Measurements from ENCODE around the gene ANKS3. TPM values are rescaled to one million over a fixed set of nuclear protein-coding genes. Genes with fewer than 3 reads are reported as not detected.

ANKS3 gene
- total and polyA plus RNA-seq, 8 donors = 11.6 to 183 (median 25.9) TPM

DNA sequence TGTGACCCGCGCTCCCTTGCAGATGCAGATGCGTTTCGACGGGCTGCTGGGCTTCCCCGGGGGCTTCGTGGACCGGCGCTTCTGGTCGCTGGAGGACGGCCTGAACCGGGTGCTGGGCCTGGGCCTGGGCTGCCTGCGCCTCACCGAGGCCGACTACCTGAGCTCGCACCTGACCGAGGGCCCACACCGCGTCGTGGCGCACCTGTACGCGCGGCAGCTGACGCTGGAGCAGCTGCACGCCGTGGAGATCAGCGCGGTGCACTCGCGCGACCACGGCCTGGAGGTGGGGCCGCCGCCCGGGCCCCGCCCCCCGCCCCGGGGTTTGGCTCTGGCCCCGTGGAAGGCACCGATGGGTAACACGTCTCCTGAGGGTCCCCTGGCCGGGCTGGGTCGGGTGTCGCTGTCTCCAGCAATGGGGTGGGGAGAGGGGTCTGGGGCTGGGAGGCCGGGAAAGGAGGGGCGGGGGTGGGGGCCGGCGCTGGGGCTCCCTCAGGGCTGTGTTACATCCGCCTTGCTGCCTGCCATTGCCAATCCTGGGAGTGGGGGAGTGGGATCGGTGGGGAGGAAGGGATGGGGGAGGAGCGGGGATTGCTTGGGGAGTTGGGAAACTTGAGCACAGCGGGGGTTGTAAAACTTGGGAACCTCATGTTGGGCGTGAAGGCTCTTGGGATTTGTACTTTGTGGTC lies 40.0 kb downstream of the ANKS3 start:
- peak; percentile 57 to 79 for DNase-seq
- intact Hi-C loops (cut with DNase I; ENCODE audit: low total_unique reads) = no loop called here
- peak overlapping the region; percentile 86 to 99 (median 96) for H3K4me3 ChIP-seq
- H3K27ac ChIP-seq = peak overlapping the region; percentile 85 to 95 (median 93)
- H3K4me1 ChIP-seq = peaks cover 25 to 56% (median 45%) of the 10 kb centered on the region in 4 donors
- peaks cover 39 to 67% (median 60%) of the 10 kb centered on the region in 4 donors for H3K36me3 ChIP-seq
- H3K27me3 ChIP-seq = no peaks in the 10 kb centered on the region
- no peaks in the 10 kb centered on the region for H3K9me3 ChIP-seq
- WGBS, 5 donors = 1 to 7% (median 1%) methylated on average over 8 to 54 of the region's 54 CpGs
- TF ChIP-seq, protein P1, sequence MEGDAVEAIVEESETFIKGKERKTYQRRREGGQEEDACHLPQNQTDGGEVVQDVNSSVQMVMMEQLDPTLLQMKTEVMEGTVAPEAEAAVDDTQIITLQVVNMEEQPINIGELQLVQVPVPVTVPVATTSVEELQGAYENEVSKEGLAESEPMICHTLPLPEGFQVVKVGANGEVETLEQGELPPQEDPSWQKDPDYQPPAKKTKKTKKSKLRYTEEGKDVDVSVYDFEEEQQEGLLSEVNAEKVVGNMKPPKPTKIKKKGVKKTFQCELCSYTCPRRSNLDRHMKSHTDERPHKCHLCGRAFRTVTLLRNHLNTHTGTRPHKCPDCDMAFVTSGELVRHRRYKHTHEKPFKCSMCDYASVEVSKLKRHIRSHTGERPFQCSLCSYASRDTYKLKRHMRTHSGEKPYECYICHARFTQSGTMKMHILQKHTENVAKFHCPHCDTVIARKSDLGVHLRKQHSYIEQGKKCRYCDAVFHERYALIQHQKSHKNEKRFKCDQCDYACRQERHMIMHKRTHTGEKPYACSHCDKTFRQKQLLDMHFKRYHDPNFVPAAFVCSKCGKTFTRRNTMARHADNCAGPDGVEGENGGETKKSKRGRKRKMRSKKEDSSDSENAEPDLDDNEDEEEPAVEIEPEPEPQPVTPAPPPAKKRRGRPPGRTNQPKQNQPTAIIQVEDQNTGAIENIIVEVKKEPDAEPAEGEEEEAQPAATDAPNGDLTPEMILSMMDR (IDR thresholded peaks at IDR 0.05) = no peak
- TF ChIP-seq POLR2A (IDR thresholded peaks at IDR 0.05) (no peak), POLR2AphosphoS5 (IDR thresholded peaks at IDR 0.05) (no peak), EP300 (IDR thresholded peaks at IDR 0.05) (no peak)

DNA sequence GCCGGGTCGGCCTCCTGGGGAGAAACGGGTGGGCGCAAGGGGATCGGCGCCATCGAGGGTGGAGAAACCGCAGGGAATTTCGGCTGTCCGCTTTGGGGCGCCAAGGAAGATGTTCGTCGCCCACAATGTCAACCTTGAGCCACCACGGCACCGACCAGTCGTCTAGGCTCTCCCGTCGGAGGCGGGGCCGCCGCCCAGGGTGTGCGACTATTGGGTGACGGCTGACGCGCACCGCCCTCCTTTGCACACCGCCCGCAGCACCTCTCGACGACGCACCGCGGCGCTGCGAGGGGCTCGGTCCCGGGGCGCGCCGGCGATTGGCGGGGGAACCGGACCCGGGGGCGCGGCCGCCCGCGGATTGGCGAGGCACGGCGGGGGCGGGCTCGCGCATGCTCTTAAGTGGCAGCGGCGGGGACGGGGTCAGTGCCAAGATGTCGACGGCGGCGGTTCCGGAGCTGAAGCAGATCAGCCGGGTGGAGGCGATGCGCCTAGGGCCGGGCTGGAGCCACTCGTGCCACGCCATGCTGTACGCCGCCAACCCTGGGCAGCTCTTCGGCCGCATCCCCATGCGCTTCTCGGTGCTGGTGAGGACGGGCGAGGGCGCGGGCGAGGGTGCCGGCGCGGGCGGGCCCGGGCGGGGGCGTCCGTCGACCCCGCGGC lies 40.6 kb downstream of the ANKS3 start, which contains the start of gene NUDT16L1:
Gene NUDT16L1, plus strand, starts transcription at position 267 of the 660 bp plus-strand sequence. Its CDS starts 165 bp downstream, at position 432.
- WGBS, 5 donors = 0% methylated on average over 16 to 91 of the region's 91 CpGs; no CpG with 5 or more reads in 1 of the 5 donors
- TF ChIP-seq POLR2AphosphoS5 (IDR thresholded peaks at IDR 0.05) = peak in 2 of 3 donors; percentile 83 to 85
- no peak for TF ChIP-seq EP300 (IDR thresholded peaks at IDR 0.05)
- no peak for TF ChIP-seq POLR2A (IDR thresholded peaks at IDR 0.05)
- TF ChIP-seq, protein P1 (IDR thresholded peaks at IDR 0.05) = peak in 3 of 7 experiments; percentile 32 to 57 (median 36)
- no peaks in the 10 kb centered on the region for H3K9me3 ChIP-seq
- peak within 1 kb of the TSS; percentile 86 to 99 (median 96) for H3K4me3 ChIP-seq
- peak; percentile 98 to 99 for DNase-seq
- intact Hi-C loops (cut with DNase I; ENCODE audit: low total_unique reads) = no loop called here
- no peaks in the 10 kb centered on the region for H3K27me3 ChIP-seq
- peak within 1 kb of the TSS; percentile 85 to 95 (median 93) for H3K27ac ChIP-seq
- peaks cover 39 to 67% (median 60%) of the 10 kb centered on the region in 4 donors for H3K36me3 ChIP-seq
- peaks cover 25 to 56% (median 45%) of the 10 kb centered on the region in 4 donors for H3K4me1 ChIP-seq

DNA sequence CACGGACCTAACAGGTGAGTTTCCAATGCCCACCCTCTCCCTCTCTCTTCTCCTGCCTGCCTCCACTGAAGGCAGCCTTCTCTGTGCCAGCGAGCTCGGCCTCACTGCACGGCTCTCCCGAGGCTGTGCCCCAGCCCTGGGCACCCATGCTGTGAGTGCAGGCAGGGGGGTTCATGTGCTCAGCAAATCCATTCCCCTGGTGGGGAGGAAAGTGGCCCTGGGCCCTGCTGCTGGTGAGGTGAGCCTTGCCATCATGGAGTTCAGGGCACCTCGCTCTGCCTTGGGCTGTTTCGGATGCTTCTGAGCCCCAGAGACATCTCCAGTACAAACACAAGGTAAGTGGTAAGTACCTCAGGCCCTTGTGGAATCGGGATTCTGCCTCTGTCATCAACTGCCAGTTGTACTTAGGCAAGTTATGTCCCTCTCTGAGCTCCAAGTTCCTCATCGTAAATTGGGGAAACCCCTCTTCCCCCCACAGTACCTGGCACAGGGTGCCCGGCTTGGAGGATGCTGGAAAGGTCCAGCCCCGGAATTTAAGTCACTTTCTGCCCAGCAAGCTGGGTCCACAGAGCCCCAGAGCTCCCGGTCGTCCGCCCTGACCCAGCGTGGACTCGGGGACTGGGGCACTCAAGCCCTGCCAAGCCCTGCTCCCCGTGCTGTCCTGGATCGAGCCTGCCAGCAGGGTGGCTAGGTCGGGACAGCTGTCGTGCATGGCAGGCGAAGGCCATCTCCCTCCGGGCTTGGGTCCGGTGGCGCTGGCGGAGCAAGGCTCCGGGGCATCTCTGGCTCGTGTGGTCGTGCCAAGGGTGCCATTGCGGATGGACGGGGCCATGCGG lies 41.4 kb downstream of the ANKS3 start:
- TF ChIP-seq POLR2AphosphoS5 (IDR thresholded peaks at IDR 0.05) = no peak
- TF ChIP-seq, protein P1 (IDR thresholded peaks at IDR 0.05) = no peak
- TF ChIP-seq POLR2A (IDR thresholded peaks at IDR 0.05) = no peak
- no peak for TF ChIP-seq EP300 (IDR thresholded peaks at IDR 0.05)
- no peaks in the 10 kb centered on the region for H3K27me3 ChIP-seq
- no peak for DNase-seq
- H3K9me3 ChIP-seq = no peaks in the 10 kb centered on the region
- 13 to 20% (median 16%) methylated on average over 24 to 31 of the region's 31 CpGs for WGBS, 5 donors
- peak overlapping the region; percentile 77 to 95 (median 92) for H3K27ac ChIP-seq
- H3K4me3 ChIP-seq = peak overlapping the region; percentile 86 to 99 (median 96)
- intact Hi-C loops (cut with DNase I; ENCODE audit: low total_unique reads) = no loop called here
- peaks cover 25 to 56% (median 45%) of the 10 kb centered on the region in 4 donors for H3K4me1 ChIP-seq
- peaks cover 36 to 67% (median 60%) of the 10 kb centered on the region in 4 donors for H3K36me3 ChIP-seq
